Fibroblast of lung (primary cell): ENCODE measurements around the gene LRMDA.

Experiments used
- CTCF ChIP-seq, 2 donors: IDR thresholded peaks in 1 of 2; conservative IDR thresholded peaks in 1 of 2; 1 replicate in 1 of 2; 2 replicates in 1 of 2; pipeline ENCODE4 v1.5.1; 2011 to 2012; ENCODE audit warnings: low read length in 2 of 2, control low read depth in 1 of 2, inconsistent platforms in 1 of 2, low read depth in 1 of 2, mild to moderate bottlenecking in 1 of 2
- EZH2 ChIP-seq: IDR thresholded peaks from 2 replicates; pipeline ENCODE4 v1.5.1; 2012; ENCODE audit warnings: low read length, control low read depth, mild to moderate bottlenecking; ENCODE audit errors: missing control alignments

GRCh38 chr10:76115471-76116155 is 684.2 kb downstream of the LRMDA start:
- no peak for TF ChIP-seq CTCF (conservative IDR thresholded peaks at IDR 0.05 in 1 of 2, IDR thresholded peaks at IDR 0.05 in 1 of 2; ENCODE audit: low read depth in 1 of 2, low read length in 2 of 2)
- no peak for TF ChIP-seq EZH2
